Uterus (tissue), 2 donors: ENCODE measurements around the gene SMAD2.

Source experiments
- CTCF ChIP-seq, 4 experiments: fragments of 200-600 bp in 2 of 4; fragments of 450-650 bp in 2 of 4; sonication (generic) in 2 of 4; IDR thresholded peaks; one replicate each; pipeline ENCODE4 v1.5.1; 2016 to 2019; ENCODE audit warnings: antibody characterized with exemption in 4 of 4, mild to moderate bottlenecking in 2 of 4, moderate library complexity in 1 of 4
- POLR2A ChIP-seq, 2 donors: fragments of 450-650 bp; IDR thresholded peaks; one replicate each; pipeline ENCODE4 v1.6.1; 2016; ENCODE audit warnings: antibody characterized with exemption in 2 of 2, mild to moderate bottlenecking in 1 of 2, moderate library complexity in 1 of 2

- TF ChIP-seq CTCF (IDR thresholded peaks at IDR 0.05) = no peak
- TF ChIP-seq POLR2A (IDR thresholded peaks at IDR 0.05) = no peak
Observed at GRCh38 chr18:47846431-47846830, 84.0 kb downstream of the SMAD2 start.
